Activated CD4-positive, alpha-beta T cell treated with anti-CD3 and anti-CD28 coated beads, Interleukin-2, amount 50 U/mL, for 4 hours (primary cell): ENCODE results near the gene PTPRN.
"Not testable (repeated sequence)": the region's sequence is repeated elsewhere in the genome, so short reads cannot be mapped to it uniquely, and the experiment has no call there.

Source experiments
- DNase-seq, 2 experiments: peaks; one replicate each; pipeline ENCODE4 v3.0.0-alpha.2; 2020

Gene PTPRN

DNA sequence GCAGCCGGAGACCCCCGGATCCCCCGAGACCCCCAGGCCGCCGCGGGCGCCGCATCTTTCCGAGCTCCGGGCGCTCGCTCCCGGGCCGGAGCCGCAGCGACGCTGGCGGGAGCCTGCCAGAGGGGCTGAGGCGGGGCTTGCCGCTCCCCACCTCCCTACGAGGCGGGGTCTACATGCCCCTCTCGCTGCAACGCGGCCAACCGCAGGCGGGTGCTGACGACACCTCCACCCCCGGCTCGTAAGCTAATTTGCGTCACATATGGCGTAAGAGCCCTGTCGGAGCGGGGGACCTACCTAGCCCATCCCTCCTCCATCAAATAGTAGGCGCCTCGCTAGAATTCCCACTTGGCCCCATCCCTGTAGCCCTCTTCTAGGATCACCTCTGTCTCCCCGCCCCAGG, at the start of gene PTPRN:
PTPRN (minus strand) TSS at position 124 of the 400 bp plus-strand sequence; CDS start at position 55, 69 bp downstream.
- no peak for DNase-seq

DNA sequence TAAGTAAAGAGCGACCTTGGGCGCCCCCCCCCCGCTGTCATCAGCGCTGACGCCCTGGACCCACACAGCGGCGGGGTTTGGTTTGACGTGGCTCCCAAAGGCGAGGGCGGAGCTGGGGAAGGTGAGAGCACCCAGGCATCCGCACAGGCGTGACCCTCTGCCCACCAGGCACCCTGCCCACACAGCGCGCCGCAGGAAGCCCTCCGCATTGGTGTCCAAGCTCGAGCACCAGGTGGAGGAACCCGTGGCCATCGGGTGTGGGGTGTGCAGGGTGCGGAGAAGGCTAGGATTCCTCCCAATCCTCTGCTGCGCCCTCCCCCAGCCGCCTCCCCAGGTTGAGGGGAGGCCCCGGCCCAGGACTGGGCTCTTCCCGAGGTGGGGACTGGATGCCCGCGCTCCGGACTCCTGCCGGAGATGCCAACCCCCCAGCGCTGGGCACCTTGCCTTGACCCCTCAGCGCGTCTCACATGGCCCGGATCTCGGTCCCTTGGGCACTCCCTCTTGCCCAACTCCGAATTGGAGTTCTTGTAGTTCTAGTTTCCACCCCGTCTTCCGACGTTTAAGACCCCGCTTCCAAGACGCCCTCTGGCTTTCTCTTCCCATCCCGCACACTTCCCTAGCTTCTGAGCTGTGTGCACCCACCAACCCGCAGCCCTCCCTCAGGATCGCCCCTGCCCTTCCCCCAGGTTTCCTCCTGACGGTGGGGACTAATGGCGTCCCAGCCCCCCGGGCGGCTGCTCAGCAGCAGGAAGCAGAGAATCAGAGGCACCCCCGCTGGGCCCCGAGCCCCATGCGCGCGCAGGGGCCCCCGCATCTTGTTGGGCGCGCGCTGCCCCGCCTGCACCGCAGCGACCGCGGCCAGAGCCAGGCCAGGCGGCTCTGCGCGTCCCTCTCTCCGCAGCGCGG, 49.2 kb upstream of the PTPRN start:
- no peak for DNase-seq

DNA sequence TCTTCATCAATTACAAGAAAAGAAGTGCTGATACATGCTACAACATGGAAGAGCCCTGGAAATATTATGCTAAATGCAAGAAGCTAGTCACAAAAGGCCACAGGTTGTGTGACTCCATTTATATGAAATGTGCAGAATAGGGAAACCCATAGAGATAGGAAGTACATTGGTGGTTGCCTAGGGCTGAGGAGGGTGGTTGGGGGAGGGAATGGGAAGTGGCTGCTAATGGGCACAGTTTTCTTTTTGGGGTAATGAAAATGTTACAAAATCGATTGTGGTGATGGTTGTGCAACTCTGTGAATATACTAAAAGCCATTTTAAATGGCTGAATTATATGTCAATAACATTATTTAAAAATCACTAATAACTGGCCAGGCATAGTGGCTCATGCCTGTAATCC, 47.6 kb upstream of the PTPRN start:
- DNase-seq = no peak

DNA sequence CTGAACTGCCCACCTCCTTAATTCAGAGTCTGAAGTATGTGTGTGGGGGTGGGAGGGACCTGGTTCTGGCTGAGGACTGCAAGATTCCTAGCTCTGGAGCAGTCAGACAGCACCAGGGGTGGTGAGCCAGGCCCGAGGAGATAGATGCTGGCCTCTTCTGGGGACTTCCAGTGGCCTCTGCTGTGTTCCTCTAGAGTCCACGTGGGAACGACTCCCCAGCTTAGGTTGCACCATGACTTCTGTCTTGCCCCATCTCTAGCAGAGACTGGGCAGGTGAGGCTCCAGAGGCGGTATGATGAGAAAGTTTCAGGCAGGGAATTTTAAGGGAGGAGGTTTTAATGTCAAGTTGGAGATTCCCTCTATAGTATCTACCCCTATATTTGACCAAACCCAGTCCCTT, 45.4 kb upstream of the PTPRN start:
- no peak for DNase-seq

GRCh38 chr2:219353129-219353528, 43.9 kb upstream of the PTPRN start:
- no peak for DNase-seq

DNA sequence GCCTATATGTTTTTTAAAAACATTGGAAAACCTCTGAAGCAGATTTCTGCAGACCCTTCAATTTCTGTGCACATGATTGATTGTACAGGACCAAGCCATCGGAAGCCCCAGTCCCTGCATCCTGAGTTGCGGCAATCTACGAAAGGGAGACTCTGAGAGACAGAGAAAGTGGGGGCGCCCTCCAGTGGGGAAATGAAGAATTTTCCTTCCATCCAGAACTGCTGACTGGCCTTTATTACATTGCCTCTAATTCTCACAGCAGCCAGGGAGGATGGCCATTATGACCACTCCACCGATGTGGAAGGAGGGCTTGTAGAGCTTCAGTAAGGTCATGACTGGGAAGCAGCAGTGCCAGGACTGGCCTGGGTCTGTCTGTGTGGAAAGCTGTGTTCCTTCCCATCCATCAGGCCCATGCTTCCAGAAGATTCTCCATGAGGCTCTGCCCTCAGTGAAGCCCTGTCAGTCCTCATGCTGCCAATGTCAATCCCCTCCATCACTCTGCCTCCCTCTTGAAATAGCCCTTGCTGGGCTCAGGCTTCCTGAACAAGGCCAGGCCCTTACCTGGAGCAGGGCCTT, 43.3 kb upstream of the PTPRN start:
- DNase-seq = peak; percentile 56 to 66

DNA sequence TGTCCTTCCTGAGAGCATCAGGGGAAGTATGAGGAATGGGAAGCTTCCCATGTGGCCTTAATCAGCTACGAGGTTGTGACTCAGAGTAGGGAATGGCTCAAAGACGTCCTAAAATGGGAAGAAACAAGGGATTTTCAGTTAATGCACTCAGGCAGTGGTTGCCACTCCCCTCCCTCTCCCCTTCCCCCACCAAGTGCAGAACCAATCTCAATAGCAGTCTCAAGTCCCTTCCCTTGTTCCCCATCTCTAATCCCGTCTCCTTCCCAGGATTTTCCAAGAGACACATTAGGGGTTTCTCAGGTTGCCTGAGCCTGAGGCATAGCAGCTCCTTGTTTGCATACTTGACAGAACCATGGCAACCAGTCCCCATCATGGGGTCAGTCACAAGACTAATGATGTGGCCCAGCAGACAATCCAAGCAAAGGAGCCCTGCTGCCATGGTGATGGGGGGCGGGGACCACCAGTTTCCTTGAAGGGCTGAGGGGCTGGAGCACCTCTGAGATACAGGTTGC, 41.6 kb upstream of the PTPRN start:
- no peak for DNase-seq

DNA sequence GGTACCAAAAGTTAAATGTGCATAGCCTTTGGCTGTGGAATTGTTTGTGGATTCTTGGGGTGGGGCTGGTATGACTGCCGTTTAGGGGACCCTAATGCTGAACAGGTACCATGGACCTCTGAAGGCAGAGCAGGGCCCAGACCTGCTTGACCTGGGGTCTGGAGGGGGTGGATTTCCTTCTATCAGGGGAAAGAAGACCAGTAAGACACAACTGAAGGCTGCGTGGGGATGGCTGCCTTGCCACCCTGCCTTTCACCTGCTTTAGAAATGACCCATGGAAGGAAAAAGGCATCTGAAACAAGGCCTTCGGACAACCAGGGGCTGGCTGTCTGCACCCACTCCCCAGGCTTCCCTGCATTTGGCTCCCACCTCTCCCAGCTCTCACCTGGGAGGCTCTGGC, 41.0 kb upstream of the PTPRN start:
- no peak for DNase-seq

- no peak for DNase-seq
Measured at GRCh38 chr2:219344751-219345430, 35.7 kb upstream of the PTPRN start.

- DNase-seq = no peak
Measured at GRCh38 chr2:219335373-219335786, 26.2 kb upstream of the PTPRN start.

DNA sequence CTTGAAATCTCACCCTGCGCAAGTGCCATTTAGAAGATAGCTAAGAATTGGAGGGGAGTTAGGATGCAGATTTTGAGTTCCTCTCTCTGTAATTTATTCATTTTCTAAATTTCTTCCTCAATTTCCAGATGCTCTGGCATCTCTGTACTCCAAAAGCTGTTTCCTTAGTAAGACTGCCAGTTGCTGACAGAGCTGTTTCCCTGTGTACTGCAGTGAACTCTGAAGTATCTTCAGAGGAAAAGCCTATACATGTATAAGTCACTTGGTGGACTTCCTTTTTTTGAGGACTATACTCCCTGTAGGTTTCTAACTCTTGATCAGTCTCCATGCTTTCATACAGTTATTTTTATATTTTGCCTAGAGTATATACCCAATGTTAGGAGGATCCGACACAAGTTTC, 24.9 kb upstream of the PTPRN start:
- no peak for DNase-seq

DNA sequence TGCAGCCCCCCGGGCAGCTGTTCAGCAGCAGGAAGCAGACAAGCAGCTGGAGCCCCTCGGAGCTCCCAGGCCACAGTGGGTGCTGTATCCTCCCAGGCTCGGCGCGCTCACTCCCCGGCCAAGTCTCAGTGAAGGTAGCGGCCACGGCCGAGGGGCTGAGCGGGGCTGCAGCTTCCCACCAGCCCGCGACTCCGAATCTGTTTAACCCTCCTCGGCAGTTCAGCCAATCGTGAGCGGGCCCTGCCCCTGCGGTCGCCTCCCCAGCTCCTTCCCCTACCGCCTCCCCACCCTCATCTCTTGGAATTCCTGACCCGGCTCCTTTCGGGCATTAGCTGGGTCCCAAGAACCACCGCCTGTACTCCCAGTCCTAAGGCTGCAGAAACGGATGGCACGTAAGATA, 23.3 kb upstream of the PTPRN start, which contains the start of gene RESP18:
RESP18 (minus strand) TSS at position 203 of the 400 bp plus-strand sequence.
- no peak for DNase-seq

DNA sequence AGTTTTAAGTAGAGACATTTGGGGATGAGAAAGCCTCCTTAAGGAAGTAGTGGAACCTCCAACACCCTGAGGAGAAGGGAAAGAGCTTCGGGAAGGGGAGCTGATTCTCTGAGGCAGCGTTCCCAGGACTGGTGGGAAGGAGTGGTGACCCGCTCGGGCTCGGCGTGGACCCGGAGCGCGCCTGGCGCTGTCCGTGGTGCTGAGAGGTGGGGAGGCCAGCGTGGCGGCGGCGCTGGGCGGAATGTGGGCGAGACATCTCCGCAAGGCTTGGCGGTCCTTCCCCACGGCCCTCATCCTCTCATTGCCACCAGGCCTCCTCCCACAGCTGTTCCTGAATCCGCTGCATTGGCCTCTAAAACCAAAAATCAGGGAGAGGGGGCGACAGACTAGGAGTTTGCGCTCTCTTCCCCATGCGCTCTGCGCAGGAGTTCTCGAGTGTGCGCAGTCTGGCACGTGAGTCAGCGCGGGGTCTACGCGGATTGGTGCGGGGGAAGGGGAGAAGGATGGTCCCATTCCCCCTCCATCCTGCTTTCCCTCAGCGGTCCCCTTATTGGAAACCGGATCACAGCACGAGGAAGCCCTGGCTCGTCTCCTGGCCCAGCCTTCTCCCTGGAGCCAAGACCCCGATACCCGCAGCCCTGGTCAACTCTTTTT, 22.5 kb upstream of the PTPRN start:
- no peak for DNase-seq

DNA sequence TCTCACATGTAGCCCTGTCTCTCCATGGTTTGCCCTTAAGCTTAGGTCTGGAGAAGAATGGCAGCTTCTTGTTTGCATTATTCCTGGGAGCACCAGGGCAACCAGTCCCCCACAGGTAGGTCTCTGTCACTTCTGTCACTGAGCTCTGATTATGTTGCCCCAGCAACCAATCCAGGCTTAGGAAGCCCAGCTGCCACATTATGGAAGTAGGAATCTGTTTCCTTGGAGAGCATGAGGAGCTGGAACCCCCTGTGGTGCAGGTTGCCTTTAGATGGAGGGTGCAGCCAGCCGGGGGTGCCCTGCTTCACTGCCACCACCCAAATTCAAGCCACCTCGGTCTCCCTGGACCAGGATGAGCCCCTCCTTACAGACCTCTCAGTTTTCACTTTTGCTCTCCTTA, 18.5 kb upstream of the PTPRN start:
- no peak for DNase-seq

GRCh38 chr2:219325657-219326315, 16.6 kb upstream of the PTPRN start:
- no peak for DNase-seq

- DNase-seq = no peak
Measured at GRCh38 chr2:219325136-219325535, 15.9 kb upstream of the PTPRN start.

- DNase-seq = no peak
Measured at GRCh38 chr2:219323434-219323833, 14.2 kb upstream of the PTPRN start.

- no peak for DNase-seq
Measured at GRCh38 chr2:219314804-219315468, 5.7 kb upstream of the PTPRN start.

DNA sequence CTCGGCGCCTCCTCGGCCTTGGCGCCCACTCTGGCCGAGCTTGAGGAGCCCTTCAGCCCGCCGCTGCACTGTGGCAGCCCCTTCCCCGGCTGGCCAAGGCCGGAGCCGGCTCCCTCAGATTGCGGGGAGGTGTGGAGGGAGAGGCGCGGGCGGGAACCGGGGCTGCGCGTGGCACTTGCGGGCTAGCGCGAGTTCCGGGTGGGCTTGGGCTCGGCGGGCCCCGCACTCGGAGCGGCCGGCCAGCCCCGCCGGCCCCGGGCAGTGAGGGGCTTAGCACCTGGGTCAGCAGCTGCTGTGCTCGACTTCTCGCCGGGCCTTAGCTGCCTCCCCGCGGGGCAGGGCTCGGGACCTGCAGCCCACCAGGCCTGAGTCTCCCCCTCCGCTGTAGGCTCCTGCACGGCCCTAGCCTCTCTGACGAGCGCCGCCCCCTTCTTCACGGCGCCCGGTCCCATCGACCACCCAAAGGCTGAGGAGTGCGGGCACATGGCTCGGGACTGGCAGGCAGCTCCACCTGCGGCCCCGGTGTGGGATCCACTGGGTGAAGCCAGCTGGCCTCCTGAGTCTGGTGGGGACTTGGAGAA, 3.6 kb upstream of the PTPRN start:
- not testable (repeated sequence) for DNase-seq

DNA sequence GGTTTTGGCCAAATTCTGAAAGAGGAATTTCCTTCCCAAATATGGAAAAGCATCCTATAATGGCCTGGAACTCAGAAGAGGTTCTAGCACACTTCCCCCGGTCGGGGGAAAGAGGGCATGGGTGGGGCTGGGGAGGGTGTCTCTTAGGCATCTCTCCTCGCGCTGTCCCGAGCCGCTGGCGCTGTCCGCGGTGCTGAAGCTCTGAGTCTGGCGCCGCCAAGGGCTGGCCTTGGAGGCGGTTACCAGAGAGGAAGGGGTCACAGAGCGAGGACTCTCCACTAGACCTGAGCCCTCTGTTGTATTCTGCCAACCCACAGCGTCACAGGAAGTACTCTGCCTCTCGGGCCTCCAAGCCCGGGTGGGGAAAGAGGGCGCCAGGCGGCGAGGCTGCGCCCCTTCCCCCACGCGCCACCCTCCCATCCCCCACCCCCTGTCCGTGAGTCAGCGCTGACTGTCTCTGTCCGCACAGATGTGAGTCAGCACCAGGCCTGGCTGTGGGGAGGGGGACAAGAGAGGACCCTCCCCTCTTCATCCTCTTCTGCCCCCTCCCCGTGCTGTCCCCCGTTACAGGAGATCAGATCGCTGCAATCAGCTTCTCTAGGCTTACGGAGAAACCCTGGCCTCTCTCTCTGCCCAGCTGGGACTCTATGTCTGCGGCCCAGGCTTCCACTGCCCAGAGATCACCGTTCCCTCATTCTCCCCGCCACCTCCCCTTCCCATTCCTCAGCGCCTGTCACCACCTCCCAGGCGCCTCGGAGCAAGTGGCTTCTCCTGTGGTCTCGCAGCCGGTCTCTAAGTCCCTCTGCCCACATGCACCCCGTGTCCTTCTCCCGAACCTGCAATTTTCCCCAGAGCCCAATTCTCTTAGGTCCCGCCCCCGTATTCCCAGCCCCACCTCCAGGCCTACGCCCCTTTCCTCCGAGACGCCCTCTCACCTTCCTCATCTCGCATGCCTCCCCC, 779 bp downstream of the PTPRN start:
- DNase-seq = peak; percentile 50 to 56
